NCI-H82 (cell line): ENCODE data around the gene TTC34.

Experiments
- DNase-seq: peaks from one replicate; lab custom pipeline; 2025; lab: John Stamatoyannopoulos, UW

TTC34 gene

GRCh38 chr1:2624735-2625300 lies 176.7 kb downstream of the TTC34 start:
- no peak for DNase-seq

- DNase-seq, result no peak
These were observed 177.7 kb downstream of the TTC34 start for GRCh38 chr1:2623571-2624337.

GRCh38 chr1:2617971-2618470 lies 183.5 kb downstream of the TTC34 start:
- no peak for DNase-seq

- no peak for DNase-seq
These were observed 187.3 kb downstream of the TTC34 start for GRCh38 chr1:2614145-2614544.

- no peak for DNase-seq
These were observed 188.7 kb downstream of the TTC34 start for GRCh38 chr1:2612591-2613365.

GRCh38 chr1:2611621-2612437 lies 189.7 kb downstream of the TTC34 start:
- no peak for DNase-seq

GRCh38 chr1:2611031-2611501 lies 190.4 kb downstream of the TTC34 start:
- DNase-seq, result peak; percentile 71

- DNase-seq, result no peak
These were observed 191.2 kb downstream of the TTC34 start for GRCh38 chr1:2610036-2610959.

GRCh38 chr1:2609319-2610035 lies 192.0 kb downstream of the TTC34 start:
- no peak for DNase-seq

- no peak for DNase-seq
These were observed 193.8 kb downstream of the TTC34 start for GRCh38 chr1:2607641-2608091.

- DNase-seq, result no peak
These were observed 194.4 kb downstream of the TTC34 start for GRCh38 chr1:2606881-2607621.

- no peak for DNase-seq
These were observed 195.1 kb downstream of the TTC34 start for GRCh38 chr1:2606396-2606880.

GRCh38 chr1:2605509-2606395 lies 195.7 kb downstream of the TTC34 start:
- no peak for DNase-seq

- no peak for DNase-seq
These were observed 196.5 kb downstream of the TTC34 start for GRCh38 chr1:2604844-2605508.

GRCh38 chr1:2604156-2604843 lies 197.2 kb downstream of the TTC34 start:
- DNase-seq, result no peak

GRCh38 chr1:2603521-2604155 lies 197.9 kb downstream of the TTC34 start:
- no peak for DNase-seq
